Mucosa of rectum (tissue), 2 donors: Measurements from ENCODE around the gene ST8SIA5.
"Not testable (repeated sequence)": the region's sequence is repeated elsewhere in the genome, so short reads cannot be mapped to it uniquely, and the experiment has no call there.

ENCODE experiments used
- H3K27ac ChIP-seq, 2 donors: one replicate each; pipeline ENCODE4 v1.7.0; 2013; ENCODE audit warnings: inconsistent platforms in 2 of 2, low read depth in 2 of 2, low read length in 2 of 2
- H3K27me3 ChIP-seq, 2 donors: one replicate each; pipeline ENCODE4 v1.7.0; 2013; ENCODE audit warnings: low read length in 2 of 2; ENCODE audit not compliant: control insufficient read depth in 2 of 2, insufficient read depth in 2 of 2
- H3K36me3 ChIP-seq, 2 donors: one replicate each; pipeline ENCODE4 v1.7.0; 2013; ENCODE audit warnings: low read length in 2 of 2; ENCODE audit not compliant: control insufficient read depth in 2 of 2, insufficient read depth in 2 of 2
- H3K4me1 ChIP-seq, 2 donors: one replicate each; pipeline ENCODE4 v1.7.0; 2013; ENCODE audit warnings: low read length in 2 of 2, mild to moderate bottlenecking in 1 of 2; ENCODE audit not compliant: control insufficient read depth in 2 of 2, insufficient read depth in 2 of 2
- H3K4me3 ChIP-seq, 2 donors: one replicate each; pipeline ENCODE4 v1.7.0; 2013; ENCODE audit warnings: low read length in 2 of 2
- H3K9ac ChIP-seq, 2 donors: one replicate each; pipeline ENCODE4 v1.7.0; 2013; ENCODE audit warnings: low read length in 2 of 2, low read depth in 1 of 2, mild to moderate bottlenecking in 1 of 2
- H3K9me3 ChIP-seq, 2 donors: one replicate each; pipeline ENCODE4 v1.7.0; 2013; ENCODE audit warnings: low read length in 2 of 2; ENCODE audit not compliant: control insufficient read depth in 2 of 2
- donor health status: healthy.
- donor health status: Normal muscosa, but diverticular disease.

The ST8SIA5 gene, protein sequence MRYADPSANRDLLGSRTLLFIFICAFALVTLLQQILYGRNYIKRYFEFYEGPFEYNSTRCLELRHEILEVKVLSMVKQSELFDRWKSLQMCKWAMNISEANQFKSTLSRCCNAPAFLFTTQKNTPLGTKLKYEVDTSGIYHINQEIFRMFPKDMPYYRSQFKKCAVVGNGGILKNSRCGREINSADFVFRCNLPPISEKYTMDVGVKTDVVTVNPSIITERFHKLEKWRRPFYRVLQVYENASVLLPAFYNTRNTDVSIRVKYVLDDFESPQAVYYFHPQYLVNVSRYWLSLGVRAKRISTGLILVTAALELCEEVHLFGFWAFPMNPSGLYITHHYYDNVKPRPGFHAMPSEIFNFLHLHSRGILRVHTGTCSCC

DNA sequence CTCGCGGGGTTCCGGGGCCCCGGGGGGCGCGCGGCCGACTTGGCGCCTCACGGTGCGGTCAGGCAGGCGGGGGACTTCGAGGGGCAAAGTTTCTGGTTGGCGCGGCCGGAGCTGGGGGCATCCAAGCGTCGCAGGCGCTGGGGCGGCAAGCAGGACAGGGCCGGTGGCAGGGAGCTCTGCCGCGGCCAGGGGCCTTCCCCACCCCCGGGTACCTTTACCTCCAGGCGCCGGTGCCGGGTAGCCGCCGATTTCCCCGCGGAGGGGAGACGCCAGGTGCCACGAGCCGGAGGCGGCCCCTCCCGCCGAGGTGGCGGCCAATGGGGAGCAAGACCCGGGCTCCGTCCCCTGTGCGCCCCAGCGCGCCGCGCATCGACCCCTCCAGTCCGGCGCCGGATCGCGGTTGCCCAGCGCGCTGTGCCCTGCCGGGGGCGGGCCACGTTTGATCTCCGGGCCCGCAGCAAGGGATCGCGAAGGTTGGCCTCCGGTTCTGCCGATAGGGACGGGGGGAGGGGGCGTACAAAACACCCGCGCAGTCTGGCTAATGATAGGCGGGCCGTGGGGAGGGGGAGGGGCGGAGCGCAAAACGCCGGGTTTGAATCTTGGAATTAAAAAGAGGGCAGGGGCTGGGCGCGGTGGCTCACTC is at the start of gene ST8SIA5:
ST8SIA5 (minus strand) TSS at position 495 of the 643 bp plus-strand sequence. CDS start 545 bp downstream, outside the sequence.
- H3K27me3 ChIP-seq: peaks cover 19 to 23% of the 10 kb centered on the region in 2 donors
- H3K4me1 ChIP-seq: no peaks in the 10 kb centered on the region
- H3K36me3 ChIP-seq: no peaks in the 10 kb centered on the region
- no peak within 1 kb of the TSS for H3K4me3 ChIP-seq
- no peak within 1 kb of the TSS for H3K27ac ChIP-seq
- no peak within 1 kb of the TSS for H3K9ac ChIP-seq
- H3K9me3 ChIP-seq: no peaks in the 10 kb centered on the region

DNA sequence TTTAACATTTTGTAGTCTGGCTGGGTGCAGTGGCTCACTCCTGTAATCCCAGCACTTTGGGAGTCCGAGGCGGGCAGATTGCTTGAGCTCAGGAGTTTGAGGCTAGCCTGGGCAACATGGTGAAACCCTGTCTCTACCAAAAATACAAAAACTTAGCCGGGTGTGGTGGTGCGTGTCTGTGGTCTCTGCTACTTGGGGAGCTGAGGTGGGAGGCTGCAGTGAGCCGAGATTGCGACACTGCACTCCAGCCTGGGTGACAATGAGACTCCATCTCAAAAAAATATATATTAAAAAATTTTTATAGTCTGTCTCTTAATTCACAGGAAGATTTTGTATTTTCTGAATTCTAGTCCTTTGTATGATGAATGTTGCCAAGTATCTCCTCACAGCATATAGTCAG is 39.1 kb upstream of the ST8SIA5 start:
- not testable (repeated sequence) for H3K27ac ChIP-seq, H3K9me3 ChIP-seq, H3K4me3 ChIP-seq, H3K36me3 ChIP-seq, H3K4me1 ChIP-seq, H3K27me3 ChIP-seq, H3K9ac ChIP-seq

DNA sequence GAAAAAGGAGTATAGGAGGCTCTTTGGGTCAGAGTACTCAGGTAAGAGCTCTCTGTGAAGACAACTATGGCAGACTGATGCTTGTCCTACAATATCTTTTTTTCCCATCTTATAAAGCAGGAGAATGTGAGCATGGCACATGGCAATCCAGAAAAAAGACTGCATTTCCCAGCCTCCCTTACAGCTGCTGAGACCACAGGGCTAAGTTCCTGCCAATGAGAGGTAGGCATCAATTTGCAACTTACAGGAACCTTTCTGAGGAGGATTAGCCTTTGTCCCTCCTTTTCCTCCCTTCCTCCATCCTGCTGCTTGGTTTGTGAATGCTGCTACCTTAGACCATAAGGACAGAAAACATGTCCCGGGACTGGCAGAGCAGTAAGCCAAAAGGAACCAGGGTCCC is 37.8 kb upstream of the ST8SIA5 start:
- H3K9ac ChIP-seq: no peak overlapping the region
- H3K9me3 ChIP-seq: peaks cover 0 to 3% of the 10 kb centered on the region in 2 donors
- no peaks in the 10 kb centered on the region for H3K4me1 ChIP-seq
- no peaks in the 10 kb centered on the region for H3K27me3 ChIP-seq
- H3K36me3 ChIP-seq: no peaks in the 10 kb centered on the region
- no peak overlapping the region for H3K27ac ChIP-seq
- H3K4me3 ChIP-seq: no peak overlapping the region

DNA sequence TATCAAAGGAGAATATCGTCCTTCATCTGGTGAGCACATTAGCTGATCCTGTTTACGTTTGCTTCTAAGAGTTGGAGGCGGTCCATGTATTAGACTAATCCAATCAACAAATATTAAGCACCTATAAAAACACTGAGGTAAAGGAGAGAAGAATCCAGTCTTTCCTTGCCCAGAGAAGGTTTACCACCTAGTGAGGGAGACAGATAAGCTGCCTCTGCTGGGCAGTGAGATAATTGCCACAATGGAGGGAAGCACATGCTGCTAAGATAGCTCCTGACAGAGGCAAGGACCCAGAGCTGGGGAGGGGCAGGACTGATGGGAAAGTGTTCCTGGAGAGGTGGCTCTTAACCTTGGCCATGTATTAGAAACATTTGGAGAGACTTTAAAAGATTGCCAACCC is 36.7 kb upstream of the ST8SIA5 start:
- Histone ChIP-seq H3K4me1 (no peaks in the 10 kb centered on the region), H3K36me3 (no peaks in the 10 kb centered on the region), H3K9me3 (peaks cover 0 to 3% of the 10 kb centered on the region in 2 donors), H3K9ac (no peak overlapping the region), H3K4me3 (no peak overlapping the region), H3K27ac (no peak overlapping the region), H3K27me3 (no peaks in the 10 kb centered on the region)

DNA sequence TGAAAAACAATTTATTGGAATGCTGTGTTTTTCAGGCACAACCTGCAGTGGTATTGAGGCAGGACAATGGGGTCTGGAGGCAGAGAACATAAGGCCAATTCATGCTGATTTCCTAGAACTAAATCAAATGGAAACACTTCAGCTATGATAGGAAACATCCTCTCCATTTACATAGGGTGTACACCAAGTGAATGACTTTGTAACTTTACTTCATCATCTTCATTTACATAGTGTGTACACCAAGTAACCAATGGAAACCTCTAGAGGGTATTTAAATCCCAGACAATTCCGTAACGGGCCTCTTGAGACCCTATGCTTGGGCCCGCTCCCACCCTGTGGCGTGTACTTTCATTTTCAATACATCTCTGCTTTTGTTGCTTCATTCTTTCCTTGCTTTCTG is 32.2 kb upstream of the ST8SIA5 start:
- Histone ChIP-seq H3K4me1 (no peaks in the 10 kb centered on the region), H3K9ac (no peak overlapping the region), H3K36me3 (no peaks in the 10 kb centered on the region), H3K9me3 (peaks cover 0 to 3% of the 10 kb centered on the region in 2 donors), H3K27ac (no peak overlapping the region), H3K27me3 (no peaks in the 10 kb centered on the region), H3K4me3 (no peak overlapping the region)

DNA sequence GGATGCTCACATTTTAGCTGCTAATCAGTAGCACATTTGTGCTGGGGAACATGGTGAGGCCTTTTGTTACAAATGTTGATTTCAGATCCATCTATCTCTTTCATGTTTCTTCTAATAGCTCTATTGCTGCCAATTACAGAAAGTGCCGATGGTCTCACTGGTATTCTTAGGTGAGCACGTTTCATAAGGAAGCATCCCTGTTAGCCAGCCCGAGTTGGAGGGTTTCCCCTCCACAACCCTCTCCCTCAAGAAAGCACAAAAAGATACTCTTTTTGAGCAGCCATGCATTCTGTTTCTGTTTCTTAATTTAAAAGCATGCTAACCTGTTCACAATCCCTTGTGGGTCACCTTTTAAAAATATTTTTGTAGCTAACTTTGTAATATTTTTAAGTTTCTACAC is 30.8 kb upstream of the ST8SIA5 start:
- peaks cover 0 to 3% of the 10 kb centered on the region in 2 donors for H3K9me3 ChIP-seq
- H3K36me3 ChIP-seq: no peaks in the 10 kb centered on the region
- H3K4me3 ChIP-seq: no peak overlapping the region
- H3K27me3 ChIP-seq: no peaks in the 10 kb centered on the region
- H3K4me1 ChIP-seq: no peaks in the 10 kb centered on the region
- no peak overlapping the region for H3K27ac ChIP-seq
- no peak overlapping the region for H3K9ac ChIP-seq

DNA sequence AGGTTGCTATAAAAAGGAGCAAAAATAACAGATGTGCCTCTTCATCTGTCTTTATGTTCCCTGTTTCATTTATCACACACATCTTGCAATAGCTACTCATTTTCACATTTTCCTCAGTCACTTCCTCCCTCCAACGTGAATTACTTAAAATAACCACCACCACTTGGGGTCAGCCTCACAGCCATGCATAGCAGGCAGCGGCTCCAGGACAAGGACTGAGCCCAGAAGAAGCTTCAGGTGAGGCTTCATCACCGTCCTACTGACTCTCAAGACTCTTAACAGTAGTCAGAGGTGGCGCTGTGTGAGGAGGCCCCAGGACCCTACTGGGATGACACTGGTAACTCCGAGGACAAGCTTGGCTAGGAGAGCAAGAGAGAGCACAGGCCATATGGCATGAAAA is 15.5 kb upstream of the ST8SIA5 start:
- no peaks in the 10 kb centered on the region for H3K36me3 ChIP-seq
- H3K9ac ChIP-seq: no peak overlapping the region
- H3K4me1 ChIP-seq: no peaks in the 10 kb centered on the region
- H3K27me3 ChIP-seq: no peaks in the 10 kb centered on the region
- H3K4me3 ChIP-seq: no peak overlapping the region
- H3K27ac ChIP-seq: no peak overlapping the region
- H3K9me3 ChIP-seq: no peaks in the 10 kb centered on the region

DNA sequence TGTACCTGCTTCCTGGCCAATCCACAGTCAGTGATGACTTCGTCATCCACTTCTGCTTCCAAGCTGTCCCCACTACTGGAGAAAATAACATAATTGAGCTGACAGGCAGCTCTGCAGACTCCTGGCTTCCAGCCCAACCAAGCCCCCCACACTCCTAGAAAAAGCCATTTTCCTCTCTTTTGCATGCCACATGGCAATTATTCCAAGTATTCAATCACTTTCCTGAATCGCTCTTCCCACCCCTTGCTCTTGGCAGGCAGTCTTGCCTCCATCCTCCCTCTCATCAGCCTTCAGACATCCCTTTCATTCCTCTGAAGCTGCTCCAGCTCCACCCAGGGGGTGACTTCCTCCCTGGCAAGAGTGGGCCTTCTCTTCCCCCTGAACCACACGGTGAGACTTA is 14.3 kb upstream of the ST8SIA5 start:
- H3K4me1 ChIP-seq: no peaks in the 10 kb centered on the region
- H3K9me3 ChIP-seq: no peaks in the 10 kb centered on the region
- H3K27ac ChIP-seq: no peak overlapping the region
- no peak overlapping the region for H3K4me3 ChIP-seq
- no peak overlapping the region for H3K9ac ChIP-seq
- no peaks in the 10 kb centered on the region for H3K27me3 ChIP-seq
- no peaks in the 10 kb centered on the region for H3K36me3 ChIP-seq

DNA sequence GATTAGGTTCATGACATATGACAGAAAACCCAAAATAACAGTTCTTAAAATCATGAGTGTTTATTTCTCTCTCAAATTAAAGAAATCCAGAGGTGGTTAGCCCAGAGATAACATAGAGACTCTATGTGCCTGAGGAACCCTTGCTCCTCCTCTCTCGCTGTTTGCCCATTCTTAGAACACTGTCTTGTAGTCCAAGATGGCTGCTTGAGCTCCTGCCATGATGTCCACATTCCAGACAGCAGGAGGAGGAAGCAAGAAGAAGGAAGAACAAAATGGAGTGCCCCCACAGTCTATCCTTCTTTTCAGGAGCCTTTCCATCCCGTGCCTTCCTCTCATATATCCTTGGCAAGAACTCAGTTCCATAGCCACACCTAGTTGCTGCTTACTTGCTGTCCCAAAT is 13.9 kb upstream of the ST8SIA5 start:
- no peak overlapping the region for H3K4me3 ChIP-seq
- no peaks in the 10 kb centered on the region for H3K27me3 ChIP-seq
- no peaks in the 10 kb centered on the region for H3K9me3 ChIP-seq
- no peak overlapping the region for H3K9ac ChIP-seq
- H3K4me1 ChIP-seq: no peaks in the 10 kb centered on the region
- H3K27ac ChIP-seq: no peak overlapping the region
- H3K36me3 ChIP-seq: no peaks in the 10 kb centered on the region

DNA sequence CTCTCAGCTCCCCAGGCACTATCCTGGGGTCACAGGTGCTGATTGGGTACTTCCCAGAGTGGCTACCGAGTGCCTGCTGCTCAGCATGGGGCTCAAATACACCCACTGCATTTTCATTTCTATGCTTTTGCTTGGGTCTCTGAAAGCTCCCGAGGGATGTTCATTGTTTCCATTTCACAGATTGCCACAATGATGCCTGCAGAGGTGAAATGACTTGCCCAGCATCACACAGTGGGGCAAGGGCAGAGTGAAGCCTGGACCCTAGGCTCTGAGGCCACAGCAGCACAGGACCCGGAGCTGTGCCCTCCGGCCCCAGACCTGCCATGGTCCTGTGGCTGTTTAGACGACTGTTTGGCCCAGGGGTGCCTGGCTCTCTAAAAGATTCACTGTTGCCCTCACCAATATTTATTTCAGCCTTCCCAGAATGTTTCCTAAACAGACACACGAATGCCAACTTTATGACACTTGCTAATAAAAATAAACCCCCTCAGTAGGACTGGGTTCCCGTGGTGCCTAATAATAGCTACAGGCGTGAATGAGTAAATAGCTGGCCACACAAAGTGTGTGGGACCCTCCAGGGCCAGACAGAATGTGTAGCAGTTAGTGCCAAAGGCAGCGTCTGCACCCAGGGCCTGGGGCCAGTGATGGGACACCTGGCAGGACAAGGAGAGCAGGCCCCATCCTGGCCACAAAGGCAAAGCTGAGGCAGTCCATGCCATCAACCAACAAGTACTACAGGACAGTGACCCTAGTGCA is 11.5 kb upstream of the ST8SIA5 start:
- H3K27me3 ChIP-seq: no peaks in the 10 kb centered on the region
- H3K27ac ChIP-seq: no peak overlapping the region
- H3K4me3 ChIP-seq: no peak overlapping the region
- H3K36me3 ChIP-seq: no peaks in the 10 kb centered on the region
- no peaks in the 10 kb centered on the region for H3K4me1 ChIP-seq
- H3K9ac ChIP-seq: no peak overlapping the region
- H3K9me3 ChIP-seq: no peaks in the 10 kb centered on the region
